Measurements from ENCODE around the gene NDRG3. TPM values are rescaled to one million over a fixed set of nuclear protein-coding genes. Genes with fewer than 3 reads are reported as not detected.
A peak's percentile ranks its signal among the peaks of the same experiment; 100 is the strongest.
"Not testable (repeated sequence)": the region's sequence is repeated elsewhere in the genome, so short reads cannot be mapped to it uniquely, and the experiment has no call there.

The NDRG3 gene
- total RNA-seq, 1 experiment from 2014 or later, result 33.6 TPM

GRCh38 chr20:36623444-36623843 lies 122.4 kb downstream of the NDRG3 start:
- Histone ChIP-seq H4K20me1 (ENCODE audit: insufficient read depth, low read depth, low read length) (no peaks in the 10 kb centered on the region), H3K9me2 (replicated peaks; ENCODE audit: insufficient read depth, low read length) (no peaks in the 10 kb centered on the region), H3K27ac (ENCODE audit: low read length) (no peak overlapping the region), H3K27me3 (ENCODE audit: low read length) (no peaks in the 10 kb centered on the region), H3K36me3 (ENCODE audit: insufficient read depth, low read length) (no peaks in the 10 kb centered on the region), H3K4me3 (ENCODE audit: low read length) (no peak overlapping the region), H3K9ac (ENCODE audit: low read length) (no peak overlapping the region), H2AFZ (ENCODE audit: low read length) (no peak overlapping the region), H3K9me3 (ENCODE audit: low read length) (no peaks in the 10 kb centered on the region), H3K4me2 (ENCODE audit: low read depth, low read length, poor library complexity, severe bottlenecking) (no peak overlapping the region), H3K79me2 (ENCODE audit: low read length) (no peaks in the 10 kb centered on the region), H3K4me1 (ENCODE audit: low read length) (no peaks in the 10 kb centered on the region)
- no peak for DNase-seq

GRCh38 chr20:36620917-36621316 lies 125.0 kb downstream of the NDRG3 start:
- H3K79me2 ChIP-seq (ENCODE audit: low read length), result no peaks in the 10 kb centered on the region
- H3K36me3 ChIP-seq (ENCODE audit: insufficient read depth, low read length), result no peaks in the 10 kb centered on the region
- DNase-seq, result no peak
- no peaks in the 10 kb centered on the region for H3K4me1 ChIP-seq (ENCODE audit: low read length)
- H3K4me3 ChIP-seq (ENCODE audit: low read length), result no peak overlapping the region
- no peak overlapping the region for H3K4me2 ChIP-seq (ENCODE audit: low read depth, low read length, poor library complexity, severe bottlenecking)
- no peaks in the 10 kb centered on the region for H3K27me3 ChIP-seq (ENCODE audit: low read length)
- H4K20me1 ChIP-seq (ENCODE audit: insufficient read depth, low read depth, low read length), result no peaks in the 10 kb centered on the region
- no peaks in the 10 kb centered on the region for H3K9me3 ChIP-seq (ENCODE audit: low read length)
- H3K9me2 ChIP-seq (replicated peaks; ENCODE audit: insufficient read depth, low read length), result no peaks in the 10 kb centered on the region
- H3K9ac ChIP-seq (ENCODE audit: low read length), result no peak overlapping the region
- H3K27ac ChIP-seq (ENCODE audit: low read length), result no peak overlapping the region
- no peak overlapping the region for H2AFZ ChIP-seq (ENCODE audit: low read length)

GRCh38 chr20:36614781-36615557 lies 130.9 kb downstream of the NDRG3 start:
- no peaks in the 10 kb centered on the region for H3K27me3 ChIP-seq (ENCODE audit: low read length)
- no peak overlapping the region for H3K9ac ChIP-seq (ENCODE audit: low read length)
- no peaks in the 10 kb centered on the region for H3K9me2 ChIP-seq (replicated peaks; ENCODE audit: insufficient read depth, low read length)
- no peaks in the 10 kb centered on the region for H3K9me3 ChIP-seq (ENCODE audit: low read length)
- no peak overlapping the region for H3K4me2 ChIP-seq (ENCODE audit: low read depth, low read length, poor library complexity, severe bottlenecking)
- no peak overlapping the region for H3K4me3 ChIP-seq (ENCODE audit: low read length)
- DNase-seq, result no peak
- H3K79me2 ChIP-seq (ENCODE audit: low read length), result peaks cover 8% of the 10 kb centered on the region; the same call in 1 of the 2 replicates
- H3K4me1 ChIP-seq (ENCODE audit: low read length), result no peaks in the 10 kb centered on the region
- H3K36me3 ChIP-seq (ENCODE audit: insufficient read depth, low read length), result peaks cover 36% of the 10 kb centered on the region
- no peak overlapping the region for H2AFZ ChIP-seq (ENCODE audit: low read length)
- H3K27ac ChIP-seq (ENCODE audit: low read length), result no peak overlapping the region
- peaks cover 9% of the 10 kb centered on the region; the same call in 1 of the 2 replicates for H4K20me1 ChIP-seq (ENCODE audit: insufficient read depth, low read depth, low read length)

- Histone ChIP-seq H3K4me1 (ENCODE audit: low read length) (no peaks in the 10 kb centered on the region), H3K79me2 (ENCODE audit: low read length) (peaks cover 8% of the 10 kb centered on the region; the same call in 1 of the 2 replicates), H3K36me3 (ENCODE audit: insufficient read depth, low read length) (peaks cover 43% of the 10 kb centered on the region), H2AFZ (ENCODE audit: low read length) (no peak overlapping the region), H3K4me2 (ENCODE audit: low read depth, low read length, poor library complexity, severe bottlenecking) (no peak overlapping the region), H3K9me3 (ENCODE audit: low read length) (no peaks in the 10 kb centered on the region), H3K4me3 (ENCODE audit: low read length) (no peak overlapping the region), H3K27me3 (ENCODE audit: low read length) (no peaks in the 10 kb centered on the region), H3K9ac (ENCODE audit: low read length) (no peak overlapping the region), H3K9me2 (replicated peaks; ENCODE audit: insufficient read depth, low read length) (no peaks in the 10 kb centered on the region), H3K27ac (ENCODE audit: low read length) (no peak overlapping the region), H4K20me1 (ENCODE audit: insufficient read depth, low read depth, low read length) (peaks cover 9% of the 10 kb centered on the region; the same call in 1 of the 2 replicates)
- DNase-seq, result no peak
Observed at GRCh38 chr20:36613974-36614373, 131.9 kb downstream of the NDRG3 start.

- H3K9me3 ChIP-seq (ENCODE audit: low read length), result no peaks in the 10 kb centered on the region
- H2AFZ ChIP-seq (ENCODE audit: low read length), result no peak overlapping the region
- no peaks in the 10 kb centered on the region for H3K9me2 ChIP-seq (replicated peaks; ENCODE audit: insufficient read depth, low read length)
- peaks cover 29% of the 10 kb centered on the region for H3K79me2 ChIP-seq (ENCODE audit: low read length)
- H3K36me3 ChIP-seq (ENCODE audit: insufficient read depth, low read length), result peaks cover 51% of the 10 kb centered on the region
- H3K4me3 ChIP-seq (ENCODE audit: low read length), result no peak overlapping the region
- no peak for DNase-seq
- H3K27ac ChIP-seq (ENCODE audit: low read length), result no peak overlapping the region
- peaks cover 18% of the 10 kb centered on the region for H4K20me1 ChIP-seq (ENCODE audit: insufficient read depth, low read depth, low read length)
- H3K4me1 ChIP-seq (ENCODE audit: low read length), result peaks cover 10% of the 10 kb centered on the region
- H3K27me3 ChIP-seq (ENCODE audit: low read length), result no peaks in the 10 kb centered on the region
- no peak overlapping the region for H3K9ac ChIP-seq (ENCODE audit: low read length)
- no peak overlapping the region for H3K4me2 ChIP-seq (ENCODE audit: low read depth, low read length, poor library complexity, severe bottlenecking)
Observed at GRCh38 chr20:36611625-36612024, 134.3 kb downstream of the NDRG3 start.

- not testable (repeated sequence) for H3K9ac ChIP-seq (ENCODE audit: low read length); H3K4me2 ChIP-seq (ENCODE audit: low read depth, low read length, poor library complexity, severe bottlenecking); H3K27ac ChIP-seq (ENCODE audit: low read length); H3K27me3 ChIP-seq (ENCODE audit: low read length); H3K9me3 ChIP-seq (ENCODE audit: low read length); H3K4me3 ChIP-seq (ENCODE audit: low read length); H2AFZ ChIP-seq (ENCODE audit: low read length); H3K9me2 ChIP-seq (replicated peaks; ENCODE audit: insufficient read depth, low read length); DNase-seq
- Histone ChIP-seq H3K4me1 (ENCODE audit: low read length) (peaks cover 28% of the 10 kb centered on the region), H3K36me3 (ENCODE audit: insufficient read depth, low read length) (peaks cover 35% of the 10 kb centered on the region), H3K79me2 (ENCODE audit: low read length) (peaks cover 40% of the 10 kb centered on the region), H4K20me1 (ENCODE audit: insufficient read depth, low read depth, low read length) (peaks cover 27% of the 10 kb centered on the region)
Observed at GRCh38 chr20:36608388-36608728, 137.5 kb downstream of the NDRG3 start.

- Histone ChIP-seq H3K4me1 (ENCODE audit: low read length) (peaks cover 28% of the 10 kb centered on the region), H3K4me3 (ENCODE audit: low read length) (peak overlapping the region; percentile 80), H3K36me3 (ENCODE audit: insufficient read depth, low read length) (peaks cover 31% of the 10 kb centered on the region), H3K4me2 (ENCODE audit: low read depth, low read length, poor library complexity, severe bottlenecking) (peak overlapping the region; percentile 90), H2AFZ (ENCODE audit: low read length) (no peak overlapping the region), H3K9me2 (replicated peaks; ENCODE audit: insufficient read depth, low read length) (no peaks in the 10 kb centered on the region), H3K27ac (ENCODE audit: low read length) (0 out of 2 replicates have a peak overlapping the region, but pooled peaks have one; percentile 43), H3K9ac (ENCODE audit: low read length) (peak overlapping the region; percentile 94), H3K79me2 (ENCODE audit: low read length) (peaks cover 34% of the 10 kb centered on the region), H3K27me3 (ENCODE audit: low read length) (no peaks in the 10 kb centered on the region), H4K20me1 (ENCODE audit: insufficient read depth, low read depth, low read length) (peaks cover 24% of the 10 kb centered on the region), H3K9me3 (ENCODE audit: low read length) (no peaks in the 10 kb centered on the region)
- DNase-seq, result no peak
Observed at GRCh38 chr20:36607586-36608387, 138.1 kb downstream of the NDRG3 start.

All from Karpas-422 (cell line).